Measurements from ENCODE around the gene GPR65.

The GPR65 gene

GRCh38 chr14:88039197-88039596, 34.3 kb downstream of the GPR65 start:
- DNase-seq (no peak), ATAC-seq (no peak)

- no peak for DNase-seq
- ATAC-seq = no peak
Measured at GRCh38 chr14:88040146-88040545, 35.2 kb downstream of the GPR65 start.

DNA sequence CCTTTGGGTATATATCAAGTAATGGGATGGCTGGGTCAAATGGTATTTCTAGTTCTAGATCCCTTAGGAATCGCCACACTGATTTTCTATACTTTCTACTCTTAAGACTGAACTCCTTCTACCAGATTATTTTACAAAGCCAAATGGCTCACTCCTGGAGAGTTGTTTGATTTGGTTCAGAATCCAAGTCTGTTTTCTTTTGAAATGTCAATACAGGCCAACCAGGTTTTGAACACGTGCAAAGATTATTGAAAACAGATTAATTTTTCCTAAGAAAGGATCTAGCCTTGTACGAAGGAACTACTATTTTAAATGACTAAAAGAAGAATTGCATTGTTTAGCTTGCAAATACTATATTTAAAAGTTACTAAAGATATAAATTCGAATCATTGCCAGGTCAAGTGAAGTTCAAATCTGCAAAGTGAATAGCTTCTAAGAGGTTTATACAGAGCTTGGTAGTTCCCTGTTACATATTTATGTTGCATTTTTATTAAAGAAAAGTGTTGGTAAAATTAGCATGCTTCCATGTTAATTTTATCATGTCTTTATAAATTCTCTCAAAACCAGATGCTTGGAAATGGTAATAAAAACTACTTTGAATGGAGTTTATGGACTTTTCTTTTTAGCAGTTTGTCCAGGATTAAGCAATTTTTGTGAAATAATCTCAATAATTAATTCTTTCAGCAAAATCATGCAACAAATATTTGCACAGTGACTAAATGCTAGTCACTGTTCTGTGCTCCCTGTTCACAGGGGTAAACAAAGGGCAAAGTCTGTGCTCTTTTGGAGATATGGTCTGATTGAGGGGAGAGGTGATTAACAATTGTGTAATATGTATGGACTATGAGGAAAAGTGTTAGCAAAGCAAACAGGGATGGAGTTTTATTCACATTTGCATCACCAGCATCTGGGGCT, 38.9 kb downstream of the GPR65 start:
- no peak for ATAC-seq
- DNase-seq = no peak

DNA sequence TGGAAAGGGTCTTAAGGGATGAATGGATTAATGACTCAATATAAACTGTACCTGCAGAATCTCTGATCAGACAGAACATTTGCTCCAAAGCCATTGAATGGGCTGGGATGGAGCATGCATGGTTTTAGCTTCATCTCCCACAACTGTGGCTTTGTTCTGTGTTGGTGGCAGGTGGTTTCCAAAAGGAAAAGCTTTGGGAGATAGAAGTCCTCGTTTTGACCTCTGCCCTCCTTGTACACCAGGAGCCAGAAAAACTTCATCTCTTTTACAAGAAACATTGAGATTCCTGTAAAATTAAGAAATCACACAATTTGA, 39.5 kb downstream of the GPR65 start:
- DNase-seq (no peak), ATAC-seq (no peak)

DNA sequence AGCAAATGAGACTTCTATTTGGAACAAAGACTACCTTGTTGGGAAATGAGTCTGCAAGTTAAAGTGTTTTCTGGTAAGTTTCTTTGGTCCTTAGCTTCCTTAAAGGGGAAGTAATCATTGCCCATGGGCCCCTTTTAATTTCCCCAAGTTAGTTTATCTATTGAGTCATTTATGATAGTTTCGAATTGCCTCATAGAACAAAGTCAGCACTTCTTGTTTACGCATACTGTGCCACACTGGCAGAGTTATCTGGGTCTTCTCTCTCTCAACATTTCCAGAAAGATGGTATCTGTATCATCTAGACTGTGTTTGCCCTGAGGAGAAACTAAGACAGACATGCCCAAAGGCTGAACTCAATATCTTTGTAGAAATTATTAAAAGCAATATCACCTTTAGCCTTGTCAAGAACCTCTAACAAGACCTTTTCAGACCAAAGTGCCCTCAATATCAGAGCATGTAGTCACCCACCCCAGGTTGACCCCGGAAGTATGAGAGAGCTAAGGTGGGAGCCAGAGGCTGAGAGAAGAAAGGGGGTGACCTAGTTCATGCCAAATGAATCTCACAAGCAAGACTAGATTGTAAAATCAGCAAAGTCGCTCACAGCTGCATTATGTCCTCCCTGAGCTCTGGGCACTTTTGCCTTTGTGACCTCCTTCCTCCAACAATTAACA, 40.0 kb downstream of the GPR65 start:
- peak; percentile 84 for ATAC-seq
- DNase-seq = no peak

- no peak for ATAC-seq
- DNase-seq = no peak
Measured at GRCh38 chr14:88045705-88046104, 40.8 kb downstream of the GPR65 start.

DNA sequence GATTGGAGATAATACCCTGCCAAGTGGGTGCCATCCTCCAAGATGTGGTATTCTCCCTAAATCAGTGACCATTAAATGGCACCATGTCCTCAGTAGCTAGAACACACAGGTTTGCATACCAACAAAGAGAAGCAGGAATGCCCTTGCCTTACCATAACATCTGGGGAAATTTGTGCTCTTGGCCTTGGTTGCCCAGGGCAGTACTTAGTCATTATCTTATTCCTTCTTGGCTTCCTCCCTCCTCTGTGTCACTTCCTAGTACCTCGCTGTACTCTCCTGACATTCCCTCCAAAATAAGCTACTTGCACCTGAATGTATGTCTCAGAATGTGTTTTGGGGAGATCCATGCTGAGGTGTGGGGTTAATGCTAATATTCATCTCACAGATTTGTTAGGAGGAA, 43.4 kb downstream of the GPR65 start:
- no peak for ATAC-seq
- no peak for DNase-seq

GRCh38 chr14:88049266-88049665, 44.3 kb downstream of the GPR65 start:
- no peak for ATAC-seq
- no peak for DNase-seq

GRCh38 chr14:88049936-88050335, 45.0 kb downstream of the GPR65 start:
- DNase-seq = no peak
- no peak for ATAC-seq

DNA sequence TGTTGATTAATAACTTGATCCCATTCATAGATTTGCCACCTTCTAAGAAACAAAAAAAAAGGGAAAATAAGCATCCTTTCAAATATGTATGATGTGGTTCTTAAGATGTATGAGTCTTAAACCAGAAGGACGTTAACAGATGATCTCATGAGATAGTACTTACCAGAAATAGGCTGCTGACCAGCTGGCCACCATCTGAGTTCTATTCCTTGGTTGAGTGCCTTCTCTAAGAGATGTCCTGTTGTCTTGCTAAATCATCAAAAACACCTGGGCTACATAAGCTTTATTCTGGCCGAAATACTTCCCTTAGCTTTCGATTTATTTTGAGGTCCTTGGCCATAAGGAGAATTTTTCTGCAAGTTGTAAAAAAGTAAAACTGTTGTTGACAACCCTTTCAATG, 55.6 kb downstream of the GPR65 start:
- ATAC-seq (no peak), DNase-seq (no peak)

- ATAC-seq (no peak), DNase-seq (no peak)
Measured at GRCh38 chr14:88063811-88064210, 58.9 kb downstream of the GPR65 start.

Data from stimulated activated naive CD8-positive, alpha-beta T cell treated with anti-CD3 and anti-CD28 coated beads, Interleukin-15, Interleukin-2, amounts not matched to agents 100 U/mL and 50 U/mL, for 24 hours (primary cell).